Activated T-helper 2 cell treated with anti-CD3 and anti-CD28 coated beads, Interferon-gamma antibody, Interleukin-2, Interleukin-4, amounts not matched to agents 10 μg/mL and 5 μg/mL and 100 μg/mL, durations not matched to agents 14 hours and 24 hours and 36 hours (primary cell): ENCODE results near the gene ENKD1. TPM values are rescaled to one million over a fixed set of nuclear protein-coding genes. Genes with fewer than 3 reads are reported as not detected.

Source experiments
- DNase-seq: peaks from one replicate; pipeline ENCODE4 v3.0.0; 2021; ENCODE audit warnings: low spot score
- H3K27ac Mint-ChIP-seq: one replicate; pipeline ENCODE4 v1.8.0; 2021; ENCODE audit warnings: mixed read lengths
- H3K27me3 Mint-ChIP-seq: one replicate; pipeline ENCODE4 v1.8.0; 2021; ENCODE audit warnings: low read depth, mixed read lengths
- H3K36me3 Mint-ChIP-seq: one replicate; pipeline ENCODE4 v1.8.0; 2021; ENCODE audit warnings: low read depth, mixed read lengths
- H3K4me1 Mint-ChIP-seq: one replicate; pipeline ENCODE4 v1.8.0; 2021; ENCODE audit warnings: low read depth, mixed read lengths
- H3K4me3 Mint-ChIP-seq: one replicate; pipeline ENCODE4 v1.8.0; 2021; ENCODE audit warnings: low read depth, mild to moderate bottlenecking, moderate library complexity, mixed read lengths
- H3K9me3 Mint-ChIP-seq: one replicate; pipeline ENCODE4 v1.8.0; 2021; ENCODE audit warnings: mixed read lengths
- intact Hi-C: fragments of 100-400 bp; cut with micrococcal nuclease; formaldehyde crosslinking; loops from one replicate; pipeline ENCODE4 v1.15.1; 2023
- total RNA-seq: library from RNA; stranded (reverse); gene quantifications from 2 replicates; pipeline ENCODE4 v1.2.3, GENCODE V29; 2022

ENKD1 gene
- total RNA-seq, 1 donor from 2014 or later: 8.1 TPM

- no peak overlapping the region for H3K4me3 Mint-ChIP-seq
- H3K36me3 Mint-ChIP-seq: peaks cover 4% of the 10 kb centered on the region
- H3K27ac Mint-ChIP-seq: no peak overlapping the region
- intact Hi-C loops: no loop called here
- H3K4me1 Mint-ChIP-seq: peaks cover 2% of the 10 kb centered on the region
- no peaks in the 10 kb centered on the region for H3K9me3 Mint-ChIP-seq
- H3K27me3 Mint-ChIP-seq: no peaks in the 10 kb centered on the region
- no peak for DNase-seq
Observed at GRCh38 chr16:67675999-67676398, 9.4 kb upstream of the ENKD1 start.

- Mint-ChIP-seq H3K9me3 (no peaks in the 10 kb centered on the region), H3K27me3 (no peaks in the 10 kb centered on the region), H3K4me3 (no peak overlapping the region), H3K36me3 (peaks cover 4% of the 10 kb centered on the region), H3K4me1 (peaks cover 2% of the 10 kb centered on the region), H3K27ac (no peak overlapping the region)
- no peak for DNase-seq
- intact Hi-C loops: no loop called here
Observed at GRCh38 chr16:67675579-67675935, 9.0 kb upstream of the ENKD1 start.

- no peak overlapping the region for H3K27ac Mint-ChIP-seq
- H3K36me3 Mint-ChIP-seq: peaks cover 4% of the 10 kb centered on the region
- no peaks in the 10 kb centered on the region for H3K27me3 Mint-ChIP-seq
- peaks cover 2% of the 10 kb centered on the region for H3K4me1 Mint-ChIP-seq
- no peak overlapping the region for H3K4me3 Mint-ChIP-seq
- intact Hi-C loops: no loop called here
- DNase-seq: no peak
- no peaks in the 10 kb centered on the region for H3K9me3 Mint-ChIP-seq
Observed at GRCh38 chr16:67674851-67675578, 8.5 kb upstream of the ENKD1 start.

DNA sequence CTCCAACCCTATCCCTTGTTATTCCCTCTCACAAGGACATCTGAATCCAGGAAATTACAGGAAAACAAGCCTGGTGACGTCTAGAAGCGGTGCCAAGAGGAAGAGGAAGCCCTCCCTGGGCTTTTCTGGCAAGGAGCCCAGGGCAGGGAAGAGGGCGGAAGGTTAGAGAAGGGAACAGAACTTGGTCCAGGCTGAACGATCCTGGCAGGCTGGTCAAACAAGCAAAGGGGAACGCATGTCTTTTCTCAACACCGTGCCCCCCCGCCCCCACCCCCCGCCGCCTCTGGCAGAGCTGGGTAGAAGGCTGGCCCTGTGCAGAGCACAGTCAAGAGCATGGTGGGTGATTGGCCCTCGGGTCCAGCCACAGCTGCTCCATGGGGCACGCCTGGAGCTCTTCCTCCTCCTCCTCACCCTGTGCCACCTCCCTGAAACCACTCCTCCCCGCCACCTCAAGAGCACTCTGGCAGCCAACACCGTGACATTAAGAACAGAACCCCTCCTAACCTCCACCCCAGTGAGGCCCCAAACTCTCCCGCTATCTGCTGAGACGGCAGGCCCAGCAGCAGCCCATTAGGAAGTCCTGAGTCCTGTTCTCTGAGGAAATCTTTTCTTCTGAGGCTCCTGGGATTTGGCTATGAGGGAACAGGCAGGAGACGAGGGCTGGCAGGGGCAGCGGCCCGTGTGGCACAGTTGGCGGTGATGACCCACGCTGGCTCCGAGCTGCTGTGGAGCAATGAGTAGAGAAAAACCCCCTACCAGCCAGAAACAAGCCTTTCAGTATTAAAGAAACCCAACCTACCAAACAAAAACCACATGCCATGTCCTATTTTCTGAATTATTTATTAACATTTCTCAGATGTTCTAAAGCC lies 7.4 kb upstream of the ENKD1 start:
- intact Hi-C loops: no loop called here
- H3K27ac Mint-ChIP-seq: no peak overlapping the region
- peaks cover 2% of the 10 kb centered on the region for H3K4me1 Mint-ChIP-seq
- no peak for DNase-seq
- H3K27me3 Mint-ChIP-seq: no peaks in the 10 kb centered on the region
- H3K4me3 Mint-ChIP-seq: no peak overlapping the region
- H3K36me3 Mint-ChIP-seq: peaks cover 4% of the 10 kb centered on the region
- H3K9me3 Mint-ChIP-seq: no peaks in the 10 kb centered on the region

GRCh38 chr16:67672739-67673662 lies 6.5 kb upstream of the ENKD1 start:
- no peak overlapping the region for H3K27ac Mint-ChIP-seq
- no peaks in the 10 kb centered on the region for H3K9me3 Mint-ChIP-seq
- H3K4me1 Mint-ChIP-seq: peaks cover 3% of the 10 kb centered on the region
- H3K4me3 Mint-ChIP-seq: no peak overlapping the region
- no peak for DNase-seq
- H3K36me3 Mint-ChIP-seq: peaks cover 4% of the 10 kb centered on the region
- no peaks in the 10 kb centered on the region for H3K27me3 Mint-ChIP-seq
- intact Hi-C loops: no loop called here

GRCh38 chr16:67672306-67672705 lies 5.8 kb upstream of the ENKD1 start:
- no peak overlapping the region for H3K27ac Mint-ChIP-seq
- H3K9me3 Mint-ChIP-seq: no peaks in the 10 kb centered on the region
- H3K27me3 Mint-ChIP-seq: no peaks in the 10 kb centered on the region
- peaks cover 6% of the 10 kb centered on the region for H3K4me1 Mint-ChIP-seq
- H3K4me3 Mint-ChIP-seq: no peak overlapping the region
- peaks cover 4% of the 10 kb centered on the region for H3K36me3 Mint-ChIP-seq
- no peak for DNase-seq
- intact Hi-C loops: no loop called here

GRCh38 chr16:67669499-67670101 lies 3.0 kb upstream of the ENKD1 start:
- Mint-ChIP-seq H3K36me3 (no peaks in the 10 kb centered on the region), H3K4me3 (peak overlapping the region; percentile 30), H3K27me3 (no peaks in the 10 kb centered on the region), H3K9me3 (no peaks in the 10 kb centered on the region), H3K4me1 (peaks cover 13% of the 10 kb centered on the region), H3K27ac (no peak overlapping the region)
- intact Hi-C loops: no loop called here
- DNase-seq: no peak

DNA sequence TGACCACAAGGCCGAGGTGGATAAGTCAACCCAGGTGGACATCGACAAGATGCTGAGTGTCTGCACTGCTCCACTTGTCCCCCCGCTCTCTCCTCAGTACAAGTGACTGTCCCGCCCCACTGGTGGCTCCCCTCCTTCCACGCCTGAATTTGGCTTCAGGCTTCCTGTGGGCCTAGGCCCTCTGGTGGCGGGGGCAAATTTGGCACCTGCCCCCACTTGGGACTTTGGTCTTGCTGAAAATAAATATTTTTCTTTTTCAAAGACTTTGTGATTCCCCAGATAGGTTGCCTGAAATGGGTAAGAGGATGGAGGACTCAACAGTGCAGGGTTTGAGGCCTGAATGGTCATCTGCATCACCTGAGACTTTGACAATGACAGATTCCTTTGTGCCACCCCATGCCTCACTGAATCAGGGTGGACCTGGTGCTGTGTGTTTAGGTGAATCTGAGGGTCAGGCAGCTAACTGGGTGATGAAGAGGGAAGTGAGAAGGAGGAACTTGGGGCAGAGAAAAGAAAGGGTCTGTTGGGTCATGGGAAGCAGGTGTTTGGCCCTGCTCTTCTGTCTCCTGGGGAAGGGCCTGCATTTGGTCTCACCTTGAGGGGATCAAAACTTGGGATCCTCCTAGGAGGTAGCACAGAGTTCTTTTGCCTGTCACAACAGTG lies 2.1 kb upstream of the ENKD1 start:
- Mint-ChIP-seq H3K36me3 (no peaks in the 10 kb centered on the region), H3K9me3 (no peaks in the 10 kb centered on the region), H3K4me3 (no peak overlapping the region), H3K27me3 (no peaks in the 10 kb centered on the region), H3K27ac (peak overlapping the region; percentile 28), H3K4me1 (peaks cover 13% of the 10 kb centered on the region)
- intact Hi-C loops: loop anchor here (1.0 kb wide), 1 partner anchor 147 kb away; no protein-coding TSS in a partner anchor
- DNase-seq: no peak

DNA sequence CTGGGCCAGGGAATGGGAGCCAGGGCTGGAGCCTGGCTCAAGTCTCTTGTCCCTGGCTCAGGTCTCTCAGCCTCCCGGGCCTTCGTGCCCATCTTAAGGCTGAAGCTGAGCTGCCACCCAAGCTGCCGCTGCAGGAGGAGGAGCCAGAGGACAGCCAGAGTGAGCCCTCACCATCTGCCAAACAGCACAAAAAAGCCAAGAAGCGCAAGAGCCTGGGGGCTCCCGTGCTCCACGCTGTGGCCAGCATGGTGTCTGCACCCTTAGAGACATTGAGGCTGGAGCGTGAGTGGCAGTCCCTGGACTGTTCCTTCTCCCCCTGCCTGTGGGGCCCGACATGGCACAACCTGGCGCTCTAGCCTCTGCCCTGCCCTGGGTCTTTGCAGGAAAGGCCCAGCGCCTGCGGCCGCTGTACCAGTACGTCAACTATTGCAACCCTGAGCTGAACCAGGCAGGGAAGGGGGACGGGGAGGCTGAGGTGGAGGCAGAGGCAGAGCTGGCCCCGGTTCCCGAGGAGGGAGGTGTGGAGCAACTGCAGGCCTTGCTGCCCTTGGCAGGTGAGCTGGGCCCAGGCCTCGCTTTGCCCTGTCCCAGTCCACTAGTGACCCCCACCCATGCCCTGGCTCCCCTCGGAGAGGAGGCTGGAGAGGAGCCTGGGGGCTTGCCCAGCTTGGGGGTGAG lies 1.4 kb upstream of the ENKD1 start:
- no peaks in the 10 kb centered on the region for H3K36me3 Mint-ChIP-seq
- intact Hi-C loops: loop anchor here (1.0 kb wide), 1 partner anchor 147 kb away; no protein-coding TSS in a partner anchor
- peaks cover 13% of the 10 kb centered on the region for H3K4me1 Mint-ChIP-seq
- no peaks in the 10 kb centered on the region for H3K9me3 Mint-ChIP-seq
- no peaks in the 10 kb centered on the region for H3K27me3 Mint-ChIP-seq
- H3K4me3 Mint-ChIP-seq: peak overlapping the region; percentile 86
- DNase-seq: peak; percentile 80
- H3K27ac Mint-ChIP-seq: no peak overlapping the region

DNA sequence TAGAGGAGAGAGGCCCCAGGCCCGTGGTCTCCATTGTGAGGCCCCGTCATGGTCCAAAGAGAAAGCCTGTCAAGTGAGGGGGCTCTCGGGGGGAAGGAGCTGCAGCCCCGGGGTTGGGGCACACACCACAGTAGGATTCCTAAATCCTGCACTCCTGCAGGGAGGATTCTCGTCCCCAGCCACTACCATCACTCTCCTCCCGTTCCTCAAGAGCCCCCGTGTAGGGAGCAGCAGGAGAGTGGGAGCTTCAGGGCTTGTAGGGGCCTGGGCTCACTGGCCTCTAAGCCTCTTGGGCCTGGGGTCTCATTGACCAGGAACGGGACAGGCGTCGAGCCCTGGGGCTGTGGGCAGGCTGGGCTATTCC lies 885 bp upstream of the ENKD1 start:
- Mint-ChIP-seq H3K4me3 (peak overlapping the region; percentile 86), H3K36me3 (no peaks in the 10 kb centered on the region), H3K9me3 (no peaks in the 10 kb centered on the region), H3K4me1 (peaks cover 11% of the 10 kb centered on the region), H3K27ac (peak overlapping the region; percentile 33), H3K27me3 (no peaks in the 10 kb centered on the region)
- intact Hi-C loops: no loop called here
- no peak for DNase-seq

DNA sequence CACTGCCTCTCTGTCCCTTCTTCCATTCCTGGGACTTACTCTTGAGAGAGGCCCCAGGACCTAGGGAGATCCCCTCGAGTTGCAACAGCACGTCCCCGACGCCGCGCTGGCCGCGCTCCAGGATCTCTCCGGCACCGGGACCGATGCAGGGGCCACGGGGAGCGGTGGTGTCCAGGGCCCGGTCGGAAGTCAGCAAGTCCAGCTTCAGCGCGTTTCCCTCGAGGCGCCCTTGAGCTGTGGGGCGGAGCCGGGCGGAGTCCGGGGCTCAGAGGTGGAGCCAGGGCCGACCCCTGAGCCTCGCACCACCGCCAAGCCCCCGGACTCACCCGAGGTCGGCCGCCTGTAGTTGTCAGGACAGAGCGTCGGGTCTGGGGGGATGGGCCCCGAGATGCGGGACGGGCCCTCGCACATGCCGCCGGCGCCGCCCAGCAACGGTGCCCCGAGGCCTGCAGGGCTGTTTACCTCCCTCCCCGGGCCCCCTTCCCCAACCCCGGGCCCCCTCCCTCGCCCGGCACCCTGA lies 458 bp downstream of the ENKD1 start:
- H3K4me1 Mint-ChIP-seq: peaks cover 15% of the 10 kb centered on the region
- H3K27ac Mint-ChIP-seq: no peak overlapping the region
- no peak for DNase-seq
- no peaks in the 10 kb centered on the region for H3K36me3 Mint-ChIP-seq
- intact Hi-C loops: no loop called here
- H3K9me3 Mint-ChIP-seq: no peaks in the 10 kb centered on the region
- H3K4me3 Mint-ChIP-seq: peak overlapping the region; percentile 68
- H3K27me3 Mint-ChIP-seq: no peaks in the 10 kb centered on the region
